ENCODE data around the gene IL10RA.

IL10RA gene

GRCh38 chr11:118008271-118008911, 22.2 kb downstream of the IL10RA start:
- DNase-seq = no peak

GRCh38 chr11:118009864-118010737, 23.9 kb downstream of the IL10RA start:
- no peak for DNase-seq

GRCh38 chr11:118010738-118011461, 24.7 kb downstream of the IL10RA start:
- DNase-seq = no peak

- no peak for DNase-seq
Observed at GRCh38 chr11:118012083-118012669, 26.0 kb downstream of the IL10RA start.

- DNase-seq = no peak
Observed at GRCh38 chr11:118014022-118014421, 27.8 kb downstream of the IL10RA start.

GRCh38 chr11:118015385-118015841, 29.2 kb downstream of the IL10RA start:
- no peak for DNase-seq

- no peak for DNase-seq
Observed at GRCh38 chr11:118016104-118016503, 29.9 kb downstream of the IL10RA start.

- no peak for DNase-seq
Observed at GRCh38 chr11:118017111-118017510, 30.9 kb downstream of the IL10RA start.

- DNase-seq = no peak
Observed at GRCh38 chr11:118017631-118018315, 31.6 kb downstream of the IL10RA start.

GRCh38 chr11:118018401-118018800, 32.2 kb downstream of the IL10RA start:
- no peak for DNase-seq

GRCh38 chr11:118021146-118021545, 35.0 kb downstream of the IL10RA start:
- no peak for DNase-seq

- no peak for DNase-seq
Observed at GRCh38 chr11:118027694-118028093, 41.5 kb downstream of the IL10RA start.

GRCh38 chr11:118028626-118029025, 42.4 kb downstream of the IL10RA start:
- DNase-seq = no peak

GRCh38 chr11:118033443-118033842, 47.2 kb downstream of the IL10RA start:
- no peak for DNase-seq

GRCh38 chr11:118042141-118042540, 55.9 kb downstream of the IL10RA start:
- DNase-seq = no peak

GRCh38 chr11:118042796-118043195, 56.6 kb downstream of the IL10RA start:
- DNase-seq = no peak

GRCh38 chr11:118045191-118045590, 59.0 kb downstream of the IL10RA start:
- DNase-seq = peak; percentile 18

GRCh38 chr11:118046051-118046963, 60.1 kb downstream of the IL10RA start:
- DNase-seq = no peak

GRCh38 chr11:118046964-118047700, 60.9 kb downstream of the IL10RA start:
- no peak for DNase-seq

GRCh38 chr11:118047749-118048148, 61.6 kb downstream of the IL10RA start:
- DNase-seq = no peak
